GM12878 (cell line): ENCODE data around the gene ATP6V0E1. TPM values are rescaled to one million over a fixed set of nuclear protein-coding genes. Genes with fewer than 3 reads are reported as not detected.

Experiments
- ATAC-seq: fragments of 200-7000 bp; cut with Tn5 transposase; 3 replicates; pipeline ENCODE4 v1.9.1; 2020; ENCODE audit warnings: mild to moderate bottlenecking, moderate library complexity
- BruUV-seq: library from RNA; stranded (reverse); fragments of 400-500 nt; replicated peaks from 2 replicates; lab custom pipeline; 2021; lab: Mats Ljungman, UMichigan
- CTCF ChIA-PET: fragments of 300-600 bp; sonication (Branson Sonifier 250); formaldehyde crosslinking; extraction: SDS; loops from one replicate; lab custom pipeline; 2021; ENCODE audit warnings: inconsistent platforms; lab: Yijun Ruan, JAX
- POLR2A ChIA-PET: fragments of 350-600 bp; formaldehyde crosslinking; extraction: SDS; loops from one replicate; lab custom pipeline; 2021; ENCODE audit warnings: inconsistent platforms; lab: Charles Lee
- RAD21 ChIA-PET: fragments of 300-600 bp; sonication (Branson Sonifier 250); formaldehyde crosslinking; loops from one replicate; lab custom pipeline; 2023; ENCODE audit warnings: antibody characterized with exemption; ENCODE audit not compliant: unreplicated experiment; lab: Charles Lee
- SMC1A ChIA-PET: fragments of 300-600 bp; sonication (Branson Sonifier 250); formaldehyde crosslinking; loops from one replicate; lab custom pipeline; 2023; ENCODE audit not compliant: unreplicated experiment, uncharacterized antibody; lab: Charles Lee
- DNase-seq: peaks from one replicate; pipeline ENCODE4 v3.0.0-alpha.2; 2011; ENCODE audit warnings: low read depth, low spot score
- FAIRE-seq: peaks from 3 replicates; lab custom pipeline; 2011; peaks lifted over from hg19 to GRCh38; lab: Jason Lieb, UNC
- H2AFZ ChIP-seq: 2 replicates; pipeline ENCODE4 v1.6.0; 2011; ENCODE audit warnings: low read depth, low read length, control low read depth; ENCODE audit not compliant: control insufficient read depth
- H3K27ac ChIP-seq: 2 replicates; pipeline ENCODE4 v1.5.1; 2011; ENCODE audit warnings: control low read depth; ENCODE audit not compliant: control insufficient read depth, insufficient read depth
- H3K27me3 ChIP-seq, 2 experiments: replicated peaks in 1 of 2; 2 replicates each; pipeline versions ENCODE4 v1.6.0 to v1.6.1; 2011; ENCODE audit warnings: low read length in 1 of 2; ENCODE audit not compliant: control insufficient read depth in 2 of 2, insufficient read depth in 2 of 2
- H3K36me3 ChIP-seq, 2 experiments: 2 replicates each; pipeline ENCODE4 v1.5.1; 2011; ENCODE audit warnings: low read length in 1 of 2; ENCODE audit not compliant: control insufficient read depth in 2 of 2, insufficient read depth in 2 of 2
- H3K4me1 ChIP-seq: 2 replicates; pipeline ENCODE4 v1.6.1; 2011; ENCODE audit warnings: mild to moderate bottlenecking, low read length, moderate library complexity, mixed read lengths; ENCODE audit not compliant: control insufficient read depth, insufficient read depth
- H3K4me2 ChIP-seq: 2 replicates; pipeline ENCODE4 v1.6.0; 2011; ENCODE audit warnings: control low read depth; ENCODE audit not compliant: control insufficient read depth, insufficient read depth
- H3K4me3 ChIP-seq: fragments of 200-600 bp; sonication (generic); 2 replicates; pipeline ENCODE4 v1.5.1; 2016
- H3K79me2 ChIP-seq: 2 replicates; pipeline ENCODE4 v1.6.0; 2011; ENCODE audit warnings: low read length; ENCODE audit not compliant: control insufficient read depth, insufficient read depth
- H3K9ac ChIP-seq: 2 replicates; pipeline ENCODE4 v1.8.0; 2011; ENCODE audit warnings: low read length, control low read depth, mixed read lengths; ENCODE audit not compliant: control insufficient read depth, insufficient read depth
- H3K9me3 ChIP-seq: replicated peaks from 3 replicates; pipeline ENCODE4 v1.5.1; 2011; ENCODE audit warnings: mild to moderate bottlenecking, low read length; ENCODE audit not compliant: control insufficient read depth, insufficient read depth
- H4K20me1 ChIP-seq: 2 replicates; pipeline ENCODE4 v1.6.0; 2011; ENCODE audit not compliant: control insufficient read depth, insufficient read depth
- HDAC2 ChIP-seq: fragments of 200-600 bp; sonication (generic); IDR thresholded peaks from 2 replicates; pipeline ENCODE4 v1.6.1; 2017
- ZBTB11 ChIP-seq: fragments of 450-650 bp; formaldehyde crosslinking; IDR thresholded peaks from 2 replicates; pipeline ENCODE4 v1.5.0; 2022; ENCODE audit warnings: mild to moderate bottlenecking, missing genetic modification characterization
- ZNF592 ChIP-seq: fragments of 450-650 bp; IDR thresholded peaks from 2 replicates; pipeline ENCODE4 v1.6.1; 2017; ENCODE audit warnings: mild to moderate bottlenecking, moderate library complexity
- WGBS: methylation state at CpG from one replicate; pipeline ENCODE4 v1.1.6; 2016; ENCODE audit warnings: low lambda C conversion rate; ENCODE audit not compliant: insufficient replicate concordance, insufficient coverage; ENCODE audit errors: missing lambda C conversion rate; 5-methylcytosine and 5-hydroxymethylcytosine counted together
- in situ Hi-C: fragments of 300-500 bp; cut with MboI; formaldehyde crosslinking; loops from 9 replicates; pipeline ENCODE4 v1.14.3; 2018; ENCODE audit warnings: mixed read lengths
- intact Hi-C: fragments of 100-400 bp; cut with micrococcal nuclease; formaldehyde crosslinking; loops from one replicate; pipeline ENCODE4 v1.14.2; 2022; ENCODE audit not compliant: unreplicated experiment
- polyA plus RNA-seq, 11 experiments: library from polyadenylated mRNA; depleted of rRNA in 4 of 11; unstranded in 6 of 11; stranded (reverse) in 5 of 11; fragments of >200 nt; fragmentation: Nextera tagmentation in 4 of 11; fragmentation: Illumina TruSeq in 1 of 11; extraction: Ambion mirVana in 4 of 11; extraction: Trizol in 1 of 11; gene quantifications; 1 replicate in 1 of 11; 2 replicates in 10 of 11; pipeline versions ENCODE4 v1.2.1 to v1.2.3, GENCODE V29; 2011 to 2016; ENCODE audit warnings: inconsistent platforms in 2 of 11, missing spikeins in 2 of 11, low read depth in 1 of 11
- total RNA-seq, 4 experiments: library from RNA; depleted of rRNA in 3 of 4; stranded (reverse); fragments of >200 nt in 3 of 4; fragmentation: Illumina TruSeq in 1 of 4; extraction: Trizol in 1 of 4; gene quantifications; 2 replicates each; pipeline versions ENCODE4 v1.2.1 to v1.2.3, GENCODE V29; 2013 to 2021

Gene ATP6V0E1
- total and polyA plus RNA-seq, 10 of the 15 experiments (the other 5 are each of a cell fraction or from before 2014, with no cell fraction given), result 143 to 787 (median 306) TPM

- no peak for TF ChIP-seq HDAC2
- TF ChIP-seq ZNF592, result no peak
- no peak for TF ChIP-seq ZBTB11 (CRISPR knock-in tag)
- TF ChIP-seq, all 136 proteins: peak for 0
- RAD21 ChIA-PET, result no interaction called here
These were observed 59.2 kb downstream of the ATP6V0E1 start for GRCh38 chr5:173042763-173043107.

More at GRCh38 chr5:173042763-173043107, 59.2 kb downstream of the ATP6V0E1 start:
- Histone ChIP-seq H3K9ac (no peak overlapping the region), H3K79me2 (no peaks in the 10 kb centered on the region; the same call in 1 of the 2 replicates), H3K4me2 (no peak overlapping the region), H3K27ac (no peak overlapping the region), H3K4me3 (no peak overlapping the region), H3K27me3 (no peaks in the 10 kb centered on the region), H3K9me3 (no peaks in the 10 kb centered on the region), H4K20me1 (no peaks in the 10 kb centered on the region), H3K36me3 (no peaks in the 10 kb centered on the region), H2AFZ (no peak overlapping the region), H3K4me1 (no peaks in the 10 kb centered on the region)
- DNase-seq (no peak), ATAC-seq (no peak), FAIRE-seq (no peak)
- no TSS peak for BruUV-seq
- intact Hi-C loops (no loop called here), in situ Hi-C loops (no loop called here)
- WGBS, result 97% methylated on average over 3 of the region's 3 CpGs
- CTCF ChIA-PET, result interaction anchor here (1.0 kb wide), 1 partner anchor 83 kb away, joined by 5 read pairs; the partner anchor contains the start of gene RPL26L1
- SMC1A ChIA-PET, result interaction anchor here (0.7 to 1.6 kb wide), 2 partner anchors 11 to 23 kb away, joined by 3 to 11 read pairs; no protein-coding TSS in a partner anchor
- POLR2A ChIA-PET, result interaction anchor here (0.7 to 0.9 kb wide), 2 partner anchors 10 to 314 kb away, joined by 3 read pairs; no protein-coding TSS in a partner anchor
